Loucy (cell line): ENCODE data around the gene IDH2.

Experiments used
- CTCF ChIP-seq: fragments of 200-600 bp; sonication (generic); conservative IDR thresholded peaks from 2 replicates; pipeline ENCODE4 v1.5.1; 2014; ENCODE audit warnings: mild to moderate bottlenecking, antibody characterized with exemption, low read length
- EZH2phosphoT487 ChIP-seq: fragments of 200-600 bp; IDR thresholded peaks from 2 replicates; pipeline ENCODE4 v1.6.1; 2018; ENCODE audit warnings: antibody characterized with exemption, mild to moderate bottlenecking, moderate library complexity, borderline replicate concordance

GRCh38 chr15:90044916-90045371 lies 57.3 kb downstream of the IDH2 start:
- TF ChIP-seq CTCF (no peak), EZH2phosphoT487 (no peak)
